Astrocyte of the spinal cord (primary cell): Measurements from ENCODE around the gene MYO3A.

Experiments
- DNase-seq: peaks from one replicate; pipeline ENCODE4 v3.0.0; 2011; ENCODE audit warnings: low read depth, low spot score
- H3K4me3 ChIP-seq: 2 replicates; pipeline ENCODE4 v1.5.1; 2011; ENCODE audit warnings: low read depth, mild to moderate bottlenecking, low read length, moderate library complexity
- CTCF ChIP-seq: IDR thresholded peaks from 2 replicates; pipeline ENCODE4 v1.5.1; 2012; ENCODE audit warnings: low read depth, mild to moderate bottlenecking, low read length, inconsistent platforms
- in situ Hi-C: cut with HindIII; loops from 2 replicates; pipeline ENCODE4 v1.10.0; 2017; ENCODE audit warnings: low sequenced_read_pairs

MYO3A gene

DNA sequence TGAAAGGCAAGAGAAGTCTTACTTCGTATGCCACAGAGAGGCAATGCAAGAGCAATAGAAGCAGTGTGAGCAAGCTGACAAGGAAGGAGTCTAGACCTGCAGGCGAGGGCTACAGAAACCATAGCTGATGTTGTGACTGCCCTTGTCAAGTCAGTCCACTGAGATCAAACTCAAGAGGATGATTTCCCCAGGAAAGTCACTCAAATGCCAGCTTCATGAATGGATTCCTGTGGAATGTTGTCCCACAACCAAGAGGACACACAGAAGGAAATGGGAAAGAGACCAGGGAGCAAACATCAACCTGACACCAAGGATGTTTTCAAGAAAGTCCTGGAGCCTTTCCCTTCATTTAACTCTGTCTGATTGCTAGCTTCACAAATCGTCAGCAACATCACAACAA lies 204.6 kb downstream of the MYO3A start:
- no peak for DNase-seq
- H3K4me3 ChIP-seq = no peak overlapping the region
- no peak for TF ChIP-seq CTCF
- in situ Hi-C loops = no loop called here

- in situ Hi-C loops = no loop called here
- no peak for DNase-seq
- TF ChIP-seq CTCF = no peak
- no peak overlapping the region for H3K4me3 ChIP-seq
These were observed 222.0 kb downstream of the MYO3A start for GRCh38 chr10:26156019-26156418.

GRCh38 chr10:26157734-26158133 lies 223.7 kb downstream of the MYO3A start:
- no peak for TF ChIP-seq CTCF
- no peak for DNase-seq
- in situ Hi-C loops = no loop called here
- H3K4me3 ChIP-seq = no peak overlapping the region

- no peak overlapping the region for H3K4me3 ChIP-seq
- DNase-seq = no peak
- TF ChIP-seq CTCF = no peak
- in situ Hi-C loops = no loop called here
These were observed 235.4 kb downstream of the MYO3A start for GRCh38 chr10:26169466-26169865.

DNA sequence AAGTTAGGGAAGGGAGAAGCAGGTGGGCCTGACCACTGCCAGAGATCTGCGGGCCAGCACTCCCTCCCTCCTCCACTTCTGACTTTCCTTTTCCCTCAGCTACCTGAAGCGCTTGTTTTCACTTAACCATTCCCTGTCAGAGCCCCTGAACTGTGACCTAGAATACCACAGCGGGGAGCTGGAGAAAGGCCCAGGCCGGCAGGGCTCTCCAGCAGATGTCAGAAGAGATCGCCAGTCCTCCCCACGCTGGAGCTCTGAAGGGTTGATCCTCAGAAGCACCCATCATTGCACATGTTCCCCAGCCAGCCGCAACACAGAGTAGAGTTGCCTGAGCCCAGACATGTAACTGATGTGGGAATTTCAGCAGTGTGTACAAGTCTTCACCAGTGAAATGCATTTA lies 238.1 kb downstream of the MYO3A start:
- no peak for DNase-seq
- H3K4me3 ChIP-seq = no peak overlapping the region
- in situ Hi-C loops = no loop called here
- TF ChIP-seq CTCF = no peak

DNA sequence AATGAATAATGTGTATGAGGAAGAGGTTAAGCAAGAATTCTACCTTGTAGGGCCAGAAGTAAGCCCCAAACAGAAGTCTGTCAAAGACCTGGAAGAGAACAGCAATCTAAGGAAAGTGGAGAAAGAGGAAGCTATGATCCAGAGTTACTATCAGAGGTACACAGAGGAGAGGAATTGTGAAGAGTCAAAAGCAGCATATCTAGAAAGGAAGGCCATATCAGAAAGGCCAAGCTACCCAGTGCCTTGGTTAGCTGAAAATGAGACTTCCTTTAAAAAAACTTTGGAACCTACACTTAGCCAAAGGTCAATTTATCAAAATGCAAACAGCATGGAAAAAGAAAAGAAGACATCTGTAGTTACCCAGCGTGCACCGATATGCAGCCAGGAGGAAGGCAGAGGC lies 239.8 kb downstream of the MYO3A start:
- TF ChIP-seq CTCF = no peak
- DNase-seq = no peak
- in situ Hi-C loops = no loop called here
- H3K4me3 ChIP-seq = no peak overlapping the region

DNA sequence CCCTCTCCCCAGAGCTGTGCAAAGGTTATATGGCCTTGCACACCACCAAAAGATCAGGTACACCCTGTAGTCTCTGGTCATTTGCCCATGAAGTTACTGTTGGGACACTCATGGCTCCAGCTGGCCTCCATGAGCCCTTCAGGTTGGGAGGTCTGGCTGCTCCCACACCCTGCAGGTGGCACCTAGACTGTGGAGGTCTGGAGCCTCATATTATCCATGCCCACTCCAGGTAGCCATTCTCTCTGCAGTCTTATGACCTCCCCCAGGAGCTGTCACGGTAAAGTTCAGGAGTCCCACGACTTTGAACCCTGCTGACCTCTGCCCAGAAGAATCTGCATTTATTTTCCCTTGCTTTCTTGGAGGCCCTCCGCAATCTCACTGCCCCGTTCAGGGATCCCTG lies 243.3 kb downstream of the MYO3A start:
- no peak overlapping the region for H3K4me3 ChIP-seq
- in situ Hi-C loops = no loop called here
- no peak for DNase-seq
- TF ChIP-seq CTCF = no peak
